Gastroesophageal sphincter (tissue), 3 donors: ENCODE data around the gene SPAG16.

Source experiments
- CTCF ChIP-seq, 4 experiments: fragments of 200-600 bp in 2 of 4; fragments of 450-650 bp in 2 of 4; sonication (generic) in 1 of 4; IDR thresholded peaks; one replicate each; pipeline ENCODE4 v1.5.1; 2017 to 2019; ENCODE audit warnings: antibody characterized with exemption in 4 of 4, mild to moderate bottlenecking in 2 of 4, moderate library complexity in 2 of 4
- POLR2AphosphoS5 ChIP-seq: sonication (generic); formaldehyde crosslinking; IDR thresholded peaks from one replicate; pipeline ENCODE4 v1.6.1; 2017; ENCODE audit warnings: antibody characterized with exemption

GRCh38 chr2:213627835-213628460 is 343.7 kb downstream of the SPAG16 start:
- no peak for TF ChIP-seq CTCF (IDR thresholded peaks at IDR 0.05)
- no peak for TF ChIP-seq POLR2AphosphoS5
